Activated naive CD4-positive, alpha-beta T cell treated with anti-CD3 and anti-CD28 coated beads, Interleukin-2, amount 50 U/mL, for 16 hours (primary cell): Measurements from ENCODE around the gene VTI1A.

Source experiments
- DNase-seq: peaks from one replicate; pipeline ENCODE4 v3.0.0-alpha.2; 2020

The VTI1A gene

DNA sequence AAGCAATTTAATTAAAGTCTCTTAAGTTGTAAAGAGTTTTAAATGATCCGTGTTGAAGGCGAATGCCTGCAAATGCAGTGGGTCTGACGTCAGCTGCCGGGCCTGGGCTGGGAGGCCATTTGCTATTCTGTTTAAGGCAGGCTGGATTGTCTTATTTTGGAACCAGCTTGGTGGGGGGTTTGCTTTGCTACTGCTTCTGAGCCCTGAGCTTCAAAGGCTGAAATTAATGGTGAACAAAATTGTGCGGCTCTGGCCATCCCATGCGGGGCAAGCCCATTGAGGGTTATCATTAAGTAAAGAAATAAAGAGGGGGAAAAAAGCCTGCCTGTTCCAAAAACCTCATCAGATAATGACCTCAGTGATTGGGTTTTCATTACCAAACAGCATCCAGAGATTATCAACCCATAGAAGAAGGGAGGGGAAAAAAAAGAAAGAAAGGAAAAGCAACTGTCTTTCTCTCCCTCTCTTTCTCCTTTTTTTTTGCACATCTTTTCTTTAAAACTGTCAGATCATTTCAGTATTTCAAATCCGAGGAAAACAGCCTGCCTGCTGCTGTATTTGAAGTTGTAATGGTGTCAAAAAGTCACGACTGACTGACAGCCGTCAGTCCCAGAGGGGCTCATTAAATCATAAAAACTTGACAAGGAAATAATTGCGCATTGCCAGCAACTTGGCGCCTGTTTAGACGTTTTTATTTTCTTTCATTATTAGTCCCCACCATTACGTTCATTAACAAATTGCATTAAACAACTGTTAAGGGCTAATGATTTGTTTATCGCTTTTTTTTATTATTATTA, 371.2 kb downstream of the VTI1A start:
- DNase-seq = no peak

DNA sequence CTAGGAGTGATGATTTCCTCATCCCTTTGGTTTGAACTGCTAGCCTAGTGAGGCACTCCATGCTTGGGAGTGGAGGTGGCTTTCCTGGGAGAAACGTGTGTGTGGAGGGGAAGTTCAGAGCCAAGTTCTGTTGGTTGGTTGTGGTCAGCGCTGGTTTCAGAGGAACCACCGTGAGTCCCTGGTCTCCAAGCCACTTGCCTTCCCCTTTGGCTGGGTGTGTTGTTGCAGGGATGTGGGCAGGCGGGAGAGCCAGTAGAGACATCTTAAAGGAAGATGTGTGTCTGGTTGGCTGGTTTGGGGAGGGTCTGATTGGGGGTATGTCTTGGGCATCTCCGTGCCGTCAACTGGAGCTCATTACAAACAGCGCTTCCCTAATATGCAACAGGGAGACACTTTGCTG, 372.2 kb downstream of the VTI1A start:
- no peak for DNase-seq

DNA sequence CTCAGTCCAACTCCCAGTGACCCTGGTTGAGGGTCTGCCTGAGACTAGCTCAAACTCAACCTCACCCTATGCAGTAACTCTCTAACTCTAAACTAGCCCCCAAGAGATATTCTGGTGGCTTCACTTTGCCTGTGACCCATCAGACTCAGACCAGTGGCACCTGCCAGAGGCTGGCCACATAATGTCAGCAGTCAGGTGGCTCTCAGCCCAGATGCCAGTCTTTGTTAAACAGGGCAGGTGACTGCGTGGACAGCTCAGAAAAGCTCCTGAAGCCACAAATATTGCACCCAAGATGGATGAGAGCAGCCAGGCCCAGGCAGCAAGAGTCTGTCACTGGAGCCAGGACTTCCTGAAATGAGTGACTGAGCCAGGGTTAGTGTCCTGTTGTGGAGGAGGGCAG, 373.3 kb downstream of the VTI1A start:
- no peak for DNase-seq

DNA sequence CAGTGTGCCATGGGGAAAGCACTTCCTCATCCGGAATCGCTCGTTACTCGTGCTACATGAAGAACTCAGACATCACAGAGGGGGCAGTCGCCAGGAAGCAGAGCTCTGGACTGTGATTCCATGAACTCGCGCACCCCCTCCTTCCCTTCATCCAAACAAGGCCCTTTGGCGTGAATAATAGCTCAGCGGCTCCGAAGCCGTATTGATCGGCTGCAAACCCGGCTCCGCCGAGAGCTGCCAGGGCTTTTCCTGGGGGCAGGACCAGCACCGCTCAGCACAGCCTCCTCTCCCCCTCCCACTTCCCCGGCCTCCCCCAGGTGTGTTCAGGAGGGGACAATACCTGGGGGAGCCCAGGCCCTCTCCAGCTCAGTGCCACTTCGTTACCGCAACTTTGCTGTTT, 374.0 kb downstream of the VTI1A start:
- DNase-seq = no peak

DNA sequence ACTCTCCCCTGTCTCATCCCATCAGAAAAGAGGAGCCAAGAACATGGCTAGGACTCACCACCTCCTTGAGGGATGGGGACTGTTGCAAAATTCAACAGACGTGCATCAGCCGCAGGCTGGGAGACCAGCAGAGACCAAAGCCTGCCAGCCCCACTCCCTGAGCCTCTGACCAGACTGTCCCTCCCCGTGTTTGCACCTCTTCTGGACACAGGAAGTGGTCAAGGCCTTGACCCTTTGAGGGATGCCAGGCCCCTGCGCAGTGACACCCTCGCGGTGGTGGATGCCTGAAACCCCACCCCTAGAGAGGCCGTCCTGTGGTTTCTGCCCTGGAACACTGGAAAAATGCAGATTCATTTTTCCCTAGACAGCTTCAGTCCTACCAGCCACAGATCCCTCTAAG, 374.6 kb downstream of the VTI1A start:
- DNase-seq = no peak

DNA sequence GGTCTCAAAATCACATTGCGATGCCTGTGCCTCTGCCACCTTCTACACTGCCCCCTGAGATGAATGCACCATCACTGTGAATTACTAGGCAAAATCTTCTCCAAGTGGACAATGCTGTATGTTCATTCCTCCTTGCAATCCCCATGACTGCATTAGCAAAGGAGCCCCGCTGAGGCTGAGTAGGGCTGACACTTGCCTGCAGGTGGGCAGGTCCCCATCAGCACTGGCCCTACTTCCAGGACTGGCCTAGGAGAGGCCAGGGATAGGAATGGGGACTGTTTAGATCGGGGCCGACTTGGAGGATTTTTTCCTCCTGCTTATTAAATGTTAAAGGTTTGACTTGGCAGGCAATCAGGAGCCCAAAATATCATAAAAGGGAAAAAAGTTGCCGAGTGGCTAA, 376.0 kb downstream of the VTI1A start:
- no peak for DNase-seq

DNA sequence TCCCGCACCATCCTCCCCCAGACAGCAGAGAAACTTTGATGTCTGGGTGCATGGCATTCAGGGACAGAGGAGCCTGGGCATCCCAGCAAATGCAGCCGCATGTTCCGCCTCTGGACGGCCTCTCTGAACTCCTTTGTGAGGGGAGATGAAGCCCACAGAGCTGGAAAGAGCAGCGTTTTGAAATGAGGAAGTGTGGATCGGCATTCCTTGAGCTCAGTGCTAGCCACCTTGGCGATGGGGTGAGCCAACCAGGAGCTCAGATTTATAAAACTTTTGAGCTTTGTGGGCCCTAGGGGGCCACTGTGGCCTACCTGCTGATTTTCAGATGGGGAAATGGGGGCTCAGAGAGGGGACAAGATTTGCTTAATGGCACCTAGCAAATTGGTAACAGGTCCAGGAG, 376.6 kb downstream of the VTI1A start:
- DNase-seq = no peak

DNA sequence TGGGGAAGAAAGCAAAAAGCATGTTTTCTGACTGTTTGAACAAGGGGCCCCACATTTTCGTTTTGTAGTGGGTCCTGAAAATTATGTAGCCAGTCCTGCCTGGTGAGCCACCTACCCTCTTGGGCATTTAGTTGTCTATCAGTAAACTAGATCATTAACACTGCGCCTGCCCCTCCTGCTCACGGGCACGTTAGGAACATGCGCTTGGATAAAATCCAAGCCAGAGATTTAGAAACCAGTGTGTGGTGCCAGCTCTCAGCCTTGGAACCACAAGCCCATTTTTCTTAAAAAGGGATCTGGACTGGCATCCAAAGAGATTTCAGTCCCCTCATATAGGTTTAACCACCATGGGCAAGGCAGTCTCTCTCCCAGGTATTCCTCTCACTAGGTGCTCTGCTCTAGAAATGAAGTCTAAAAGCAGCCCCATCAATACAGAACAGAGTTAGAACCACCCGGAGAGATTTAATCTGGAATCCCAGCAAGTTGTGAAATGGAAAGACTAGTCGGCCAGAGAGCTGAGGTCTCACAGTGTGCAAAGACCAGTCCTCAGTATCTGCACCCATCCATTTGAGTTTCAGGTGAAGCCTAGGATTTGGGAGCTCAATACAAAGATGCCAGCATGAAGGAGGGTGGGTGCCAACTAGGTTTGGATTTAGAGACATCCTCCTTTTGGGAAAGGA, 379.1 kb downstream of the VTI1A start:
- no peak for DNase-seq

DNA sequence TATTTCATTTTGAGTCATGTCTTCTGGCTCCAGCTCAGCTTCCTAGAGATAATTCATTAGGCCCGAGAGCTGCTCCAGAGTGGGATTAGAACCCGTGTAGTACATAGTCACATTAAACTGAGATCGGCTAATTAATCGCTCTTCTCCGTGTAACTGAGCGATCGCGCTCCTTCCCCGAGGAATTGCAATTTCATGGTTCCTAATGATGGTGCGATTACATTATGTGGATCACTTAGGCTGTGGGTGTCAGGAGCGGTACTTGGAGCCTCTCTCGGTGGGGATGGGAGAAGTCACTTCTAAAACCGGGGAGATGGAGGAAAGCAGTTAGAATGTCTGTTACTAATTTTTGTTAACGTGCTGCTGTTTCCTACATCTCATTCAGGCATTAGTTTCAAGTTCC, 380.1 kb downstream of the VTI1A start:
- no peak for DNase-seq

DNA sequence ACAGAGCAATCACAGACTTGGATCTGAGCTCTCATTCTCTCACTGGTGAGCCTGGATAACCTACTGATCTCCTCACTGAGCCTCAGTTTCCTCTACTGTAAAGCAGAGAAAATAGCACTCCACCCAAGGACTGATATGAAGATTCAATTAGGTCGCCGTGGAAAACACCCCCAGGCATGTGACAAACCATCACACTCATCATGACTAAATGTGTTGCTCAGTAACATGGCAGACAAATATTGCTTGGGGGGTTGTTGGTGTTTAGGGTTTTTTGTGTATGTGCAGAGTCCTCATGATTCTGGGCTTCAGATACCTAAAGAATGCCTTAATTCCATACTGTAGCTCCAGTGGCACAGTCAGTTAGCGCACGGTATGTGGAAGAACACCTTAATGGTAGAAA, 380.9 kb downstream of the VTI1A start:
- no peak for DNase-seq

DNA sequence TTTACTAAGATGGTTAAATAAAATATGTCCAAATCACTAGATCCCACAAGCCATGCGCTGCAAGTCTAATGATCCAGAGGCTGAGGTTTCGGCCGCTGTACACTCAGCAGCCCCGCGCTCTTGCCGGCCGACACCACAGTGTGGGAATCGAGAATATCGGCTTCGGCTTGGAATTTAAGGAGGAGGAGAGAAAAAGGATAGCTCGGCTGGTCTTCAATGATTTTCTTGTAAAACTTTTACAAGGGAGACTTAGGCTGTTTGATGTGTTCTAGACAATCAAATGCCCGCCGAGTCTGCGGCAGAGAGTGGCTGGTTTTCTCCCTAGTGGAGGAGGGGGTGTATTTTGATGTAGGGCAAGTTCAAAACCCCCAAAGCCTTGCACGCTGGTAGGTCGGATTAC, 384.8 kb downstream of the VTI1A start:
- DNase-seq = no peak

DNA sequence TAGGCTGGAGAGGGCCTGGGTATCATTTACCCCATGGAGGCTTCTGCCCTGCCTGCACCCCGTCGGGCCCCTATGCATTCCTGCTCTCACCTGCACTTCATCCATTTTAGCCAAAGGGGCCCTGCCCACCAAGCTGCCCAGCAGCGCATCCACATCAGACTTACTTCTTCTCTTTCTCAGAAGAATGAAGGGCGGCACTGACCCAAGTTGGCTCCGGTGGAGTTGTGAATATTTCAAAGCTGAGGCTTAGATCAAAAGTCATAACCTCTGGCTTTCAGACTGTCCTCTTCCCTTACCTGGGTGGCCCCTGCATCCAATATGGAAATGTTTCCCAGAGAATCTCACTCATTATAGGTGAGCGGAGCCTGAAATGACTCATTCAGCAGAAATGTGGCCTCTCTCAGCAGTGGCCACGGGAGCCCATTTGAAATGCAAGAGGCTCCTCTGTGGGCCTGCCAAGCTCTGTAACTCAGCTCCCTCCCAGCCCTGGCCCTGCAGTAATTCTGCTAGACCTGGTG, 385.4 kb downstream of the VTI1A start:
- DNase-seq = no peak

DNA sequence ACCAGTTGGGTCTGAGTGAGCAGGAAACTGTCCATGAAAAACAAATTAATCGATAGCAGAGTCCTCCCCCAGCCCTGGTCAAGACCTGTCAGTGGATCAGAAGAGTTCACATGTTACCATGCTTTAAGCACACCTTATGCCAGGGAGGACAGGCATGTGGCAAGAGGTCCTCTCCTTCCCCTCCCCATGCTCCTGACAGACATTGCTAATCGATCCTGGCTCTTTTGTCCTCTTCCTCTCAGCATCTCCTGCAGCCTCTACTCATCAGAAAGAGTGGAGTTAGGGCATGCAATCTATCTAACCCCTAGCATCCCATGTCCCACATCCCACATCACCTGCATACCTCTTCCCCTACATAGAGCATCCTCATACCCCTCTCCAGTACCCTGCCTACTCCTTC, 385.9 kb downstream of the VTI1A start:
- DNase-seq = no peak

DNA sequence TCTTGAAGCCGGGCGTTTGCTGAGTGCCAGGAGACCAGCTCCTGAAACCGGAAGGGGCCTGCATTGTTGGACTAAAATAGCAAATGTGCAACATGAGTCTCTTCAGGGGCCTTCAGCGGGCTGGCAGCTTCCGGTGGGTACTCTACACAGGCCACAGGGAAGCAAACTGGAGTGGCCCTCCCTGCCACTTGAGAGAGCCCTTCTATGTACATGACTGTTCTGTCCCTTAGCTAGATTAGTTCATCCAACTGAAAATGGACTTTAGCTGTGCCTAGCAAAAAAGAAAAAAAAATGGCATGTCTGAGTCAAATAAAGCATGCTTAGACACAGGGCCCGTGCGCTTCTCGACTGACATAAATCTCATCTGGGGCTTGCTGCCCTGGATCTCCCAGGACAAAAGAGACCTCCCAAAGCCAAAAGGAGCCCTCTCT, 387.8 kb downstream of the VTI1A start:
- DNase-seq = no peak

DNA sequence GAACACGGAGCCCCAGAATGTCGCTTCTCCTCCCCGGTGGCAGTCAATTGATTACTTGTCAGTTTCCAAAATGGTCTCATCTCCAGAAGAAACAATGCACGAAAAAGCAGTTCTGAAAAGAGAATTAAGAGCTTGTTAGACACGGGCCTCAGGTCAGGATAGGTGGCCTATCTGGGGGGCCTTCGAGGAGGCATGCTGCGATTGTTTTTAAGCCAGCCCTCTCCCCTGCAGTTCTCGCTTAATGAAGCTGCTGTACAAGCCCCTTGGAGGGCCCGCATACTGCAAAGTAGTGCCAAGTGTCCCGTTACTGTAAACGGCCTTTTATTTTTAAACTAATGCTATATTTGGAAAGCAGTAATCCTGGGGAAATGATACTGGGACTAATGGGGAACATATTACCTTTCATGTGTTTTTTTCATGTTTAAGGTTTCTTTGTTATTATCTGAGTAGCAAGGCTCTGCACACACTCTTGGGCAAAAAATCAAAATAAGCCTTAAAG, 388.3 kb downstream of the VTI1A start:
- DNase-seq = no peak

DNA sequence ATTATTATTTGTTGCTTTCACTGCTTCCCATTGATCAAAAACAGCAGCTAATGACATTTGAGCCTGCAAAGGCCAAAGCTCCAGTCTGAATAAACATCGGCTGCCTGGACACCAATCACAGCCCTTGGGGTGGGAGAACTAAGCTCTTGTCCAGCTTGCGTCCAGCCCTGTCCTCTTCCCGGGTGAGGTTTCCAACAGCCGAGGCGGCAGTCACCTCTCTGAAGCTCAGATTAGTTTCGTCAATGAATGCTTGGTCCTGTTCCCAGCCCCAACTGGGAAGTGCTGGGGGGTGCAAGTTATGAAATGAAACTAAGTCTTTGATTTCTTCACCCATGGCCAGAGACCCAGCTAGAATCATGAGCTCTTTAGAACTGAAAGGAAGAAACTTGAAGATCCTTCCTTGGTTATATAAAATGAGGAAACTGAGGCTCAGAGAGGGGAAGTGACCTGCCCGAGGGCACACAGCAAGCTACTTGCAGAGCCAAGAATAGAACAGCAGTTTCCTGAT, 389.0 kb downstream of the VTI1A start:
- DNase-seq = no peak

DNA sequence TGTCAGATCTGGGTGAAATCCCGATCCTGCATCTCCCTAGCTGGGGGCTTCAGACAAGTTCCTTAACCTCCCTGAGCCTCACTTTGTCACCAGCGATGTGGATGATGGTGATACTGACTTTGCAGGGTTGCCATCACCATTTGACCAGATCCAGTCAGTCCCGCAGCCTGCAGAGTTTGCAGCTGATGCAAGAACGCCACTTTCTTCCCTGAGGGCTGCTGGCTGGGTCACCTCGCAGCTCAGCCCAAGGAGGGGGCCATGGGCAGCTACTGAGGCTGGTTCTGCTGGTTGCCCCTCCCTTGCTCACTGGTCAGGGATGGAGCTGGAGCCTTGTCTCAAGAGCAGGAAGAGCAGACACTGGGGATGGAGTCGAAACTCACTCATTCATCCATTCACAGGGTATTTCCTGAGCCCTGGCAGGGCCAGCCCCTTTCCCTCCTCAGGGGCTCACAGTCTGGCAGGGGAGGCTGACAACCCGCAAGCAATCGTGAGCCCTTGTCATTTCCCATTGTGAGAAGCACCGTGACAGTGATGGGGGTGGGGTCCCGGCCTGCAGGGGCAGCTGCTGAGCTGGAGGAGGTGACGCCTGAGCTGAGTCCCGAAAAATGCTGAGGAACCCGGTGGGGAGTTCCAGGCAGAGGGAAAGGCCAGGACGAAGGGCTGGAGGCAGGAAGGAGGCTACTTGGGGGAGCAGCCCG, 391.9 kb downstream of the VTI1A start:
- no peak for DNase-seq

DNA sequence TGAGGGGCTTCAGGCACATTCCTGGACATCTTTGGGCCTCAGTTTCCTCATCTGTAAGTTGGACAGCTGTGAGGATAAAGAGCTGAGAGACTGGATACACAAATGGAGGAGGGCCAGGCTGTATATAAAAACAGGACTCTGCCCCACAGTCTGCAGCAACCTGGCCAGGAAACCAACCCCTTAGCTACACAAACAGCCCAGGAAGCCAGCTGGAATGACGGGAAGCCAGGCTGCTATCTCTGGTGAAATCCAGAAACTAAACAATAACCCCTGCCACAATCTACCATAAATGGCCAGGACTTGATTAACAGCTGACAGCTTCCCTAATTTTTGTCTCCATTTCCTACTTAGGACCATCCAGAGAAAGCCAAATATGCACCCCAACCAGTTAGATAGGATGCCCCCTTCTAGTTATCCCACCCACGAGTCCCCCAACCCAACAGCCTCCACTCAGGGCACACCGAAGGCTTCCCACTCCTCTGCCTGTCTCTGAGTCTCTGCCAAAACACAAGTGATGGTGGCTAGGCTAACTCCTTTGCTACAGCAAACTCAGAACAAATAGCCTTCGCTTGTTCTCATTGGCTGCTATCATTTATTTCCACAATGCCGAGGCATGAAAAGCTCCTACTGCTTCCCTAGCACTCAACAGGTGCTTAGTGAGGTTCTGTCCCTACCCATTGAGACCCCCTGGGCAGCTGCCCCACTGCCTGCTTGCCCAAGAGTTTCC, 393.1 kb downstream of the VTI1A start:
- no peak for DNase-seq

DNA sequence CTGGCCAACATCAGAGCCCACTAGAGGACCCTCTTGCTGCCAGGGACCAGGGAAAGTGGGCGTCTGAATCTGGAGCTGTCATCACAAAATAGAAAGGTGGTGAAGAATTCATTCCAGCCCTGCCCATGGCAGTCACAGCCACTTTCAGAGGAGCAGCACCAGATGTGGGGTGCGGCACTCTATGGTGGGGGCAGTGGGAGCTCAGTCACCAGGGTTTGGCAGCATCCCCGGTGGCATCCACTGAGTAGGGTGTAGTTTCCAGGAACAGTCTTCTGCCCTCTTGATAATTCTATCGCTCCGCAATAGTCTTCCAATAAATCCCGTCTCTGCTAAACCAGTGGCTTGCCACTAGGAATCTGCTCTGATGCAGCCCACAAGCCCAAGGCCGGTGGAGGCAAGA, 394.5 kb downstream of the VTI1A start:
- no peak for DNase-seq

DNA sequence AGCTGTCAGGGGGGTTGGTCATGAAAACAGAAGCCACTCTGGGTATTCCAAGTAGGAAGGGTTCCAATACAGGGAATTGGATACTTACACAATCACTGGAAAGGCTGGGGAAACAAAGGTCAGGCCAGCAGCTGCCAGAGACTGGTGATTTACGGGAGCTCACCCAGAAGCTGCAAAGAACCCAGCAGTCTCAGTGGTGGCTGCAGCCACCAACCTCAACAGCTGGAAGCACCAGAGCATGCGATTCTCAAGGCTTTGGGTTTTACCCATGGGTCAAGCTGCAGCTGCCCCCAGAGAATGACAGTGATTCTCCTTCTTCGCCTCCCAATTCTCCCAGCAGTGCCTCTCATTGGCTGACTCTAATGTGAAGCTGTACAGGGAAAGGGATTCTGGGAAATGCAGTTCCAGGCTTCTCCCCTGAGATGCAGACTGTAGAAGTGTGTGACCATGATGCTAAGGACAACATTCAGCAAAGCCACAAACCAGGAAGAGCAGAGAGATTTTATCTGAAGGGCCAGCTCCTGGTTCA, 395.9 kb downstream of the VTI1A start:
- no peak for DNase-seq

DNA sequence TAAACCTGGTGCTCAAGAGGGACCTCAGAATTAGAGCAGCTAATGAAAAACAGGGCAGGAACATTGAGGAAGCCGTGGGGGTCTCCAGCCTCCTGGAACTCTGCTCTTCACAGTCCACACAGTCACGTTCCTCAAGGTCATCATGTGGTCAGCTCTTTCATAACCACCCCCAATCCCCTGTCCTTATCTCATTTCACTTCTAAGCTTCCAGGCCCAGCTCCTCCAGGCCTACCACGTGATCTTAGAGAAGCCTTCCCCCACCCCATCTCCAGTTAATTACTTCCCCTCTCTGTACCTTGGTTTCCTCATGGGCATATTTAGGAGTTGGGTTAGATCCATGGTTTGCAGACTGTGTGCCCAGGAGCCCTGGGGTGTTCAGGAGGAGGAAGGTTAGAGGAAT, 396.6 kb downstream of the VTI1A start:
- DNase-seq = no peak
